HL-60/S4 treated with retinoic acid at 250 ng/mL for 4 days and 3 days (cell line): ENCODE measurements around the gene TAS2R60.
"Not testable (repeated sequence)": the region's sequence is repeated elsewhere in the genome, so short reads cannot be mapped to it uniquely, and the experiment has no call there.

Source experiments
- in situ Hi-C: fragments of 300-500 bp; cut with MboI; formaldehyde crosslinking; loops from 2 replicates; pipeline ENCODE4 v1.7.0; 2022; ENCODE audit warnings: low sequenced_read_pairs

Gene TAS2R60

GRCh38 chr7:143410521-143411004 is 32.7 kb upstream of the TAS2R60 start:
- in situ Hi-C loops = no loop called here

- in situ Hi-C loops = no loop called here
These were observed 31.1 kb upstream of the TAS2R60 start for GRCh38 chr7:143411976-143412708.

GRCh38 chr7:143413123-143413522 is 30.1 kb upstream of the TAS2R60 start:
- in situ Hi-C loops = no loop called here

DNA sequence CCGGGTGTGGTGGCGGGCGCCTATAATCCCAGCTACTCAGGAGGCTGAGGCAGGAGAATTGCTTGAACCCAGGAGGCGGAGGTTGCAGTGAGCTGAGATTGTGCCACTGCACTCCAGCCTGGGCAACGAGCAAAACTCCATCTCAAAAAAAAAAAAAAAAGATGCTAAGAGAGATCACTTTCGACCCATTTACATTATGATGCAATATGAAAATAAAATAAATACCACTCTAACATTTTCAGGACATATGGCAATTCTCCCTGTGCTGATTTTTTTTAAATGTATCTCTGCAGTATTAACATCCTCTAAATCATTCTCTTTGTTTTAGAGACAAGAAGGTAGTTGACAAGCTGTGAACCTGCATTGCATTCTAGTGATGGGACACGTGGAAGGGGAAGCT is 28.0 kb upstream of the TAS2R60 start:
- in situ Hi-C loops = not testable (repeated sequence)

DNA sequence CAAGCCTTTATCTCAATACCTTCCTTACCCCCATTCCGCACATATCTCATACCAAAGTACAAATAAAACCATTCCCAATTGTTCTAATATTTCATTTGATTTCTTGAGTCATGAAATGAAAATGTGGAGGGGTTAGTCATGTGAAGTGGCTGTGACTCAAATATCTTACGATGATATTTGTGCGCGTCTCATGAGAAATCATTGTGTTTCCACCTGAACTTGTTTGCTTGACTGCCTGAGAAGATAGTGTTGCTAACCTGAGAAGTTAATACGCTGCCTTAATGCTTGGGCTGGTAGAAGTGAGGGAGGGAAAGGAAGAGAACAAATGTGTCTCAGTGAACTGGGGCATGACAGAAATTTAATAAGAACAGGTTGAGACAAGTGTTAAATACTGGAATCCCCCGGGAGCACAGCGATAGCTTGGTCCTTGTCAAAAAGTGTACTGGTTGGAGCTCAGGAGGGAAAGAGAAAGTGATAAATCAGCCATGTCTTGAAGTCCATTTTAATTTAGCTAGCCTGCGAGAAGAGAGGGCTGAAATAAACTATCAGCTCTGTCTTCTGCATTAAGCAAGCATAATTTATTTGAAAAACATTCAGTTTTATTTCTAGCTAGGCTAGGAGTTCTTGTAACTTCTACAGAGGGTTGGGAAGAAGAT is 27.4 kb upstream of the TAS2R60 start:
- in situ Hi-C loops = no loop called here

DNA sequence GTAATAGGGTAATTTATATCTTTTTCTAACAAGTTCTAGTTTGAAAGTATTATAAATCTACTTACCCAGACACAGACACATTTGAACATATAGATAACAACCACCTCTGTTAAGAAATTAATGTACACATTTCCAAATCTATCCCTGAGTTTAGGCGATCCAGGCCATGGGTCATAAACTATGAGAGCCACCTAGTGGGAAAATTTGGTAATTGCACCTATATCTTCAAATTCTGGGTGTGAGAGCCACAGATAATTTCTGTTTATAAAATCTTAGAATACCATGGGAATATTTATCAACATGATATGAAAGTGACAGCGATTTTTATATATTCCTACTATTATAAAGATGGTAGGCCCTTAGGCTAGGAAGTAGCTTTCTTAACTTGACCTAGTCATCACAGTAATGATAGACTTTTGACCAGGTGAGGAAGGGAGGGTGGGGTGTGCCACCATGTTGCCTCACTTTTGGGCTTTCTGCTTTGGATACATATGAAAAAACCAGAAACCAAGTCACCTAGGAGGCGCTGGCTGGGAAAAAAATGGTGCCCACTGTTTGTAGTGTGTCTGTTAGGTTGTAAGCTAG is 26.6 kb upstream of the TAS2R60 start:
- in situ Hi-C loops = no loop called here

- in situ Hi-C loops = no loop called here
These were observed 25.4 kb upstream of the TAS2R60 start for GRCh38 chr7:143417734-143418383.

DNA sequence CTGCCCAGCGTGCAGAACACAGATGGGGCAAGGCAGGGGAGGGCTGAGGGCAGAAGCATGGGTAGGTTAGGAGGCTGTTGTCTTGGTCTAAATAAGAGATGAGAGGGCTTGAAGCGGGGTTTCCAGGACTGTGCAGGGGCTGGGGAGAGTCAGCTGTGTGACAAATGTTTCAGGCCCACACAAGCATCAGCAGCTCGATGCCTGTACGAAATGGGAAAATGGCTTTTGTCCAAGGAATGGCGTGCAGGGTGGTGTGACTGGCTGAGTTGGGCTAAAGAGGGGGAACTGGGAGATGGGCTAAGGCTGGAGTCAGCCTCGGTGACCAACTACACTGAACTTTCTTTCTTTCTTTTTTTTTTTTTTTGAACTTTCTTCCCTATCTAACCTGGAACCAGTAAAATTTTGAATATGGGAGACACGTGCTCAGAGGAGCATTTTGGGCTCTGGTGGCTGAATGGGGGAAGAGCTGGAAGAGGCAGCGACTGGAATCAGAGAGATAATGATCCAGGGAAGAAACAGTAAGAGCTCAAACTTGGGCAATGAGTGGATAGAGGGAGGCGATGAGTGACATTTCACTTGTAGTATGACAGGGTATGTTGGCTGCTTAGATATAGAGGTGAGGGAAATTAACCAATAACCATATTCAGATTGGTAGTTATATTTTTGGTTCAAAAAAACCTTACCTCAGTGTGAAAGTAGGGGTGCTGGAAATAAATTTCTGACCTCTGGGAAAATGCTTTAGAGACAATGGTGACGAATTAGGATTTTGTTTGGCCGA is 24.4 kb upstream of the TAS2R60 start:
- in situ Hi-C loops = no loop called here

DNA sequence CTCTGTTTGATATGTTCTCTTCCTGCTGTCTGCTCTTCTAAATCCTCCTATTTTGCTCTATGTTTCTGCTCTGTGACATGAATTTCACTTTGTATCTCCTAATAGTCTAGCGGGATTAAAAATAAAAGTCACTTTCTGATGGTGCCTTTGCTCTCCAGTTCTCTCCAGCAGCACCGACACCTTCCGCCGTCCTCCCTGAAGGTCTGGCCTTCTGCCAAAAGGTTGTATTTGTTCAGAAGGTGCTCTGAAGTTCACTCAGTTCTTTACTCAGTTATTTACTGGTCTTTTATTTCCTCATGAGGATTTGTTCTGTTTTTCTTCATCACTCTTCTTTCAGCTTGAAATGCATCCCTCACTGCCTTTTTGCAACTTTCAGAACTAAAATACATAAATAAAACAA is 23.4 kb upstream of the TAS2R60 start:
- in situ Hi-C loops = no loop called here

DNA sequence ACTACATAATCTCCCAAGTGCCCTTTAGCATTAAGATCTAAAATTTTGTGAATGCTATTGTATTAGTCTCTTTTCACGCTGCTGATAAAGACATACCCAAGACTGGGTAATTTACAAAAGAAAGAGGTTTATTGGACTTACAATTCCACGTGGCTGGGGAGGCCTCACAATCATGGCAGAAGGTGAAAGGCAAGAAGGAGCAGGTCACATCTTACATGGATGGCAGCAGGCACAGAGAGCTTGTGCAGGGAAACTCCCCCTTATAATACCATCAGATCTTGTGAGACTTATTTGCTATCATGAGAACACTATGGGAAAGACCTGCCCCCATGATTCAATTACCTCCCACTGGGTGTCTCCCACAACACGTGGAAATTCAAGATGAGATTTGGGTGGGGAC is 22.6 kb upstream of the TAS2R60 start:
- in situ Hi-C loops = not testable (repeated sequence)

DNA sequence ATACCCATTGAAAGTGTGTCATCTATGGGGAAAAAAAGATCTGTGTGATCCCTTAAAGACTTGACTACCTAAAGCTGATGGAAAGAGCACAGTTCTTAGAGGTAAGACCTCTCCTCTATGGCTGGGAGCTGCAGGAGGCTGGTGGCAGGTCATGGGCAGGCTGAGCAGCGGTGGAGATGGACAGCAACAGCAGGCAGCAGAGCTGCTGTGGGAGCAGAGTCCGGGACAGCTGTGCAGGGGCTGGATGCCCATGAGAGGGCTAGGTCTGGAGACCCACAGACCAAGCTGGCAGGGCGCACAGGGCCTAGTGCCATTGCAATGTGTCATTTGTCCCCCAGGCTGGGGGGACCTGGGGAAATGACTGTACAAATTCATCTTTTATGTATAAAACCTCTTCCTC is 21.2 kb upstream of the TAS2R60 start:
- in situ Hi-C loops = no loop called here

DNA sequence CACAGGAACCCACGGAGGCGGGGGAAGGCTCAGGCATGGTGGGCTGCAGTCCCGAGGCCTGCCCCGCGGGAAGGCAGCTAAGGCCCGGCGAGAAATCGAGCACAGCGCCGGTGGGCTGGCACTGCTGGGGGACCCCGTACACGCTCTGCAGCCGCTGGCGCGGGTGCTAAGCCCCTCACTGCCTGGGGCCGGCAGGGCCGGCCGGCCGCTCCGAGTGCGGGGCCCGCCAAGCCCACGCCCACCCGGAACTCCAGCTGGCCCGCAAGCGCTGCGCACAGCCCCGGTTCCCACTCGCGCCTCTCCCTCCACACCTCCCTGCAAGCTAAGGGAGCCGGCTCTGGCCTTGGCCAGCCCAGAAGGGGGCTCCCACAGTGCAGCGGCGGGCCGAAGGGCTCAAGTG is 18.8 kb upstream of the TAS2R60 start:
- in situ Hi-C loops = not testable (repeated sequence)

DNA sequence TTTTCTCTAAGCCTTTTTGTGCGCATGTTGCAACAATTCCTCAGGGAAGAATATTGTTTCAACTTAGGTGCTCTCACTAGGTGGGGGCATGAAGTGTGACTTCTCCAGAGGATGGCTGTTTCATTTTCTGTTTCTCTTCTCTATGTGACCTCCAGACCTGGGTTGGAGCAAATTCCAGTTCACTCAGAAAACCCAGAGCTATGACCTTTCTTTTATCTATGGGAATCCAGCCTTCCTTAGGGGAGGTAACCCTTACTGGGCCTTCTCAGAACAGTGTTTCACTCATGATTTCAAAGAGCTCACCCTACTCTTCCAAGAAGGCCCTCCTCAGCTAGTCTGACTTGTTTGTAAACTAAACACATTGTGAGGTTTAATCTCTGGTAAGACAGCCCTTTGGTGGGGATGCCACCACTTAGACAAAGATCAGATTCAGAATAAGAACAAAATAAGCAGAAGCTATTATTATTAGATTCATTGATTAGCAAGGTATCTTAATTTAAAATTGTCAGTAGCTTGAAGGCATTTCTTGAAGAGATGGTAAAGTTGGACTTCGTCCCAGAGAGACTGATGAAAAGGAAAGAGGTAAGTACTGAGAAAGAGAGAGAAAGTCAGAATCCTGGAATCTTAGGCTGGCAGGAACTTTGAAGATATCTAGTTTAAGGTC is 16.6 kb upstream of the TAS2R60 start:
- in situ Hi-C loops = no loop called here

- in situ Hi-C loops = no loop called here
These were observed 13.2 kb upstream of the TAS2R60 start for GRCh38 chr7:143429770-143430698.

DNA sequence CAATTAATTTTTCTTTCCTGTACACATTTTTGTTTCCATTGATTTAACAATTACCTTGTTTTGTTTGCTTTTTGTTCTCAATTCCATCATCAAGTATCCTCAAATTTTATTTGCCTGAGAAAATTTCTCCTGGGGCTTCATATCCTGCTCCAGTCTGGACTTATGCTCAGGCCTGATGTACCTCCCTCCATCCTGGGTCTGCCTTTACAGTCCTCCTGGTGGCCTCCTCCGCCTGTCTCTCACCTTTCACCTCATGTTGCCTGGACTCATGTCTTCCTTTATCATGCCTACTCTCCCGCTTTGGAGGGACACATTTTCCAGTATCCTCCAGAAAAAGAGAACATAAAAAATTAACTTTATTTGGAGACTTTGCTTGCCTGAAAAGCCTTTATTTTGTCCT is 12.1 kb upstream of the TAS2R60 start:
- in situ Hi-C loops = no loop called here

DNA sequence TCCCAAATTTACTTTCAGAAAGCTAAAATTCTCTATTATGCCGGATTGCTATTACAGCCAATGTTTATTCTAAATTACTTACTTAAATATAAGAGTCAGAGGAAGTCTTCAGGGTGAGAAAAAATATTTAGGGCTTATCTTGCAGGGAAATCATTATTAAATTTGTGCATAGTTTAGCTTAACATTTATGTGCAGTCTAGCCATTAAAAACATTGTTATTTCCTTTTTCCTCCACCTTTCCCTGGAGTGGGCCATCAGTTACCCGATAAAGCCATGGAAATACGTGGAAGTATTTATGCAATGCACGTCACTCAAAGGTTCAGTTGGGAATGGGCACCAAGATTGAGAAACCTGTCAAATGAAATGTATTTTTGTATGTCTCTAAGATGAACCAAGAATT is 9.5 kb upstream of the TAS2R60 start:
- in situ Hi-C loops = no loop called here

GRCh38 chr7:143434660-143435059 is 8.6 kb upstream of the TAS2R60 start:
- in situ Hi-C loops = no loop called here

DNA sequence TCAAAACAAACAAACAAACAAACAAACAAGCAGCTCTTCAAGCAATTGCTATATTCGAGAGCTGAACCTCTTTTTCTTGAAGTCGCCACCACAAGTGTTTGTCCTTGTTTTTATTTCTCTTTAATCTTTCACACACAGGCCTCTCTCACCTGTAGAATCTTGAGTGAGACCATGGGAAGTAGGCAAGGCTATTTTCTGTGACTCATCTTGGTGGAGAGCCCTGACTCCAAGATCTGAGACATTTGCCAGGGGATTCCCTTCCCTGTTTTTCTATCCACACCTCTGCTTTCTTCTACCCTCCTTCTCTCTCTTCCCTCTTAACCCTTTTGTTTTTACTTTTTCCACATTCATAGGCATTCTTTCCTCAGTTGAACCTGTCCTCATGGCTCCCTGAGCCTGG is 8.0 kb upstream of the TAS2R60 start:
- in situ Hi-C loops = no loop called here

DNA sequence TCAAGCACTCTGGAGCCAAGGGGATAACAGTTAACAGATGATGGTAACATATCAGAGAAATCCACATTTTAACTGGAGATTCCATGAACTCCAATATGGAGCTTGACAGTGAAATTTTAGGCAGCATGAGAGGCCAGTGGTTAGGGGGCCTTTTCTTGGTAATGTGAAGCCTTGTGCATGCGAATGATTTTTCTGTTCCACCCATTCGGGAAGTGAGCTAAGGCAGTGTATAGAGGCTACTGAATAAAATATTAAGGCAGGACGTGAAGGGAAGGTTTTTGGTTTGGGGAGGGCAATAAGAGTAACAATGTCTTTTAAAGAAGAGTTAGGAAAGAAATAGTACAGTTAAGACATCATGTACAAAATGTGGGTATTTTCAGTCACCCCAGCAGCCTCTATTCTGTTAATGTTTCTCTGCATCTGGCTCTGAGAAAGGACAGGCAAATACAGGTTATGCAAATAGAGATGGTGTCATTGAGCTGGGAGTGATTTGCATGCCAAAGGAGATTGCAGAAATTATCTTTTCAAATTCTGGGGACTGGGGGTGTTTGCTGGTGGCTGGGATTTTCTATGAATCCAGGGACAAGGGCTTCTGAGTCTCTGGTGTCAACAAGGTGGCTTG is 6.8 kb upstream of the TAS2R60 start:
- in situ Hi-C loops = no loop called here
